Measurements from ENCODE around the gene MMP24.

The MMP24 gene

DNA sequence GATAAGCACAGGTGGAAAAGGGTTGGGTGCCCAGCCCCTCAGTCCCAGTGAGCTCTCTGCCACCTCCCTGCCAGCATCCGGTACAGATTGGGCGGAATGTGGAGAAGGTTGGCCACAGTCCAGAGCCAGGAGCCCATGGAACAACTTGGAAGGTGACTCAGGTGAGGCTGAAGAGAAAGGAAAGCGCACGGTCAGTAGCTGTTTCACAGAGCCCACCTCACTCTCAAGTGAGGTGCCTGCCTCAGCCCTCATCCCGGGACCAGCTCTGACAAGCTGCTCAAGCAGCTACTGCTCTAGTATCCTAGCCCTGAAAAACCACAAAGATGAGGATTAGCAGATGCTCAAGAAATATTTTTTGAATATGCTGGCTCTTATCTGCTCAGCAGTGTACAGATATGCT, 52.5 kb downstream of the MMP24 start:
- DNase-seq (ENCODE audit: low read depth, low spot score), result no peak

DNA sequence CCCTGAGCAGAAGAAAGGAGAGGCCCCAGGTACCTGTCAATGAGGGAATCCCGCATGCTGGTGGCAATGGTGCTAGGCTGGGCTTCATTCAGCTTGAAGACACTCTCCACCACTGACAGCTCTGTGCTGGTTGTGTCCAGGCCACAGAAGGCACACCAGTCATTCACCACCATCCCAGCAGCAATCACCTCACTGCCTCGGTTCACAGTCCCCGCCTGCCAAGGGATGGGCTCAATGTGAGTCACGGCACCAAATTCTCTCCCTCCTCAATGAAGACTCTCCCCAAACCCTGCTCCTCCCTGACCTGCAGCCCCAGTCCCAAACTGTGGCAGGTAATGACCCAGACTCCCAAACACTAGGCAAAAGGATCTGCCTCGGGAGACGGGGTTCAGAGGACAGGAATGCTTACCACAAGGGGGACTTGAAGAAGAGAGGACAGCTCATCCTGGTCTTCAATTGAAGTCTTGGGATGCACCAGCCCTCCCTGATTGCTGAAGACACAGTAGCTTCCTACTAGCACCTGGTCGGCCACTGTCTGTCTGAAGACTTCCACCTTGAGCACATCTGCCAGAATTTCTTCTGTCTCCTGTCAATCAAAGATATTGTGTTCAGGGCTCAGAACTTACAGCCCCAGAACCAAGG, 53.2 kb downstream of the MMP24 start:
- DNase-seq (ENCODE audit: low read depth, low spot score), result no peak

DNA sequence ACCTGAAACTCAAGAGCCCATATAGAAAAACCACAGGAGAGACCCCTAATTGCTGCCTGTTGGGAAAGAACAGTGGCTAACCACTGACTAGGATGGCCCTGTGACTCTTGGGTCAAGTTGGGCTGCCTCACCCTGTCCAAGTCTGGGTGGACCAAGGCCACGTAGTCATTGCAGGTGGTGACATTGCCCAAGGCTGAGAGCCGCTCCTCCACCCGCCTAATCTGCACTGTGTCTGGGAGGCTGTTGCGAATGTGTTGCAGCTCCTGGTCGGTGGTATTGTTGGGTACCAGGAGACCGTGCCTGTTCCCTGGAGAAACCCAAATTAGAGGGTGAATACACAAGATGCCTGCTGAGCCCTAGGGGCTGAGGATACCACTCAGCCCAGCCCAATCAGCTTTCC, 54.0 kb downstream of the MMP24 start:
- DNase-seq (ENCODE audit: low read depth, low spot score), result no peak

DNA sequence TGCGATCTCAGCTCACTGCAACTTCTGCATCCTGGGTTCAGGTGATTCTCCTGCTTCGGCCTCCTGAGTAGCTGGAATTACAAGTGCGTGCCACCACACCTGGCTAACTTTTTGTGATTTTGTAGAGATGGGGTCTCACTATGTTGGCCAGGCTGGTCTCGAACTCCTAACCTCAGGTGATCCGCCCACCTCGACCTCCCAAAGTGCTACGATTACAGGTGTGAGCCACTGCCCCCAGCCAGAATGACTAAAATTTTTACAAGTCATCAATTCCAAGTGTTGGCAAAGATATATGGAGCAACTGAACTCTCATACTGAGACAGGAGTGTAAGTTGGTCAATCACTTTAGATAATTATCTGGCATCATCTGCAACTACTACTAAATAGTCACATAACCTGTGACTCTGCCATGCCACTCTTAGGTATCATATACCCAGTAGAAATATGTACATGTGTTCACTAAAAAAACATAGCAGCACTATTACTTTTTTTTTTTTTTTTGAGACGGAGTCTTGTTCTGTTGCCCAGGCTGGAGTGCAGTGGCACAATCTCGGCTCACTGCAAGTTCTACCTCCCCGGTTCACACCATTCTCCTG, 55.1 kb downstream of the MMP24 start:
- no peak for DNase-seq (ENCODE audit: low read depth, low spot score)

DNA sequence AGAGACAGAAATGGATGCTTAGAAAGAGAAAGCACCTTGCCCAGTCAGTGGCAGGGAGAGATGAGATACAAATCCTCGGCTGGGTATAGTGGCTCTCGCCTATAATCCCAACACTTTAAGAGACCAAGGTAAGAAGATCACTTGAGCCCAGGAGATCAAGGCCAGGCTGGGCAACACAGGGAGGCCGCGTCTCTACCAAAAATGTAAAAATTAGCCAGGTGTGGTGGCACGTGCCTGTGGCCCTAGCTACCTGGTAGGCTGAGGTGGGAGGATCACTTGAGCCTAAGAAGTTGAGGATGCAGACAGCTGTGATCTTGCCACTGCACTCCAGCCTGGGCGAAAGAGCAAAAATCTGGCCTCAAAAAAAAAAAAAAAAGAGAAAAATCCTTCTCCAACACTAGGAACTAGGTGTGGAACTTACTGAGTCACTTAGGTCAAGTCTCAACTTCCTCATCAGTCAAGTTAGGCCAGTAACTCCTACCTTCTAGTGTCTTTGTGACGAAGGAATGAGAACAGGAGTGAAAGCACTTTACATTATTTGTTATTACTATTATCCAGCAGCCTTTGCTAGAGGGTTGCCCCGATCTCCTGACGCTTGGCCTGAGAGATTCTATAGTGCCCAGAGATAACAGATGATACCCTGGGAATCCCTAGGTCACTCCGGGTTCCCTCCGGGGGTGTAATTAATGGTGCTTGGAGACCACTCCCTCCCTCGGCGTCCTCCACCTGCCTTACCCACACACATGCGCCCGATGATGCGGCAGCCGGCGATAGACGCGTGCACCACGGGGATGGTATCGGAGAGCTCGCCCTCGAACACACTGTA, 57.2 kb downstream of the MMP24 start:
- DNase-seq (ENCODE audit: low read depth, low spot score), result no peak

DNA sequence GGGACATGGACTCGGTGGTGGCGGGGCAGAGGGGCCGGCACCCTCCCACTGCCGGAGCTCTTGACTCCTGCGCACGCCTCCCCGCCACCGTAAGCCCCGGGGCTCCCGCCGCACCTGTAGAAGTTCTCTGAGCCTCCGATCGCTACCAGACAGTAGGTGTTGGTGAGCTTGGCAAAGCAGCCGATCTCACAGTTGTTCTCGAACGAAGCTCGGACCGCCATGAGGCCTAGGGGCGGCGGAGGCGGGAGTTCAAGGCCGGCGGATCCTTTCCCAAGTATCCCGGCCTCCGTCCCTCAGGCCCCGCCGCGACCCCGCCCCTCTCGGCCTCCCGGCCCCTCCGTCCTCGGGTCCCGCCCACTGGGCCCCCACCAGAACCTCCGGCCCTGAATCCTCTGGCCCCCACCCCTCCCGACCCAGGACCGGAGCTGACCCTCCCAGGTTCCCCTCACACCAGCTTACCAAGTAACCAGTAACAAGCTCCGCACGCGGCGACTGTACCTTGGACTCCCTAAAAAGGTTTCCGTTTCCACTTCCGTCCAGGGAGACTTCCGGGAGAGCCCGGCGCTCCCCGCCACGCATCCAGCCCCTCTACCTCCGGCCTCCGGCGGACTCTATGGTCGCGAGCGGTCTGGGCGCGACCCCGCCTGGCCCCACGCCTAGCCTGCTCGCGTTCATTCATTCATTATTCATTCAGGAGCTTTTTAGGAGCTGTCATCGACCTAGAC, 57.9 kb downstream of the MMP24 start, which contains the start of gene EIF6:
Gene EIF6, minus strand, starts transcription at position 506 of the 725 bp plus-strand sequence. Its CDS starts 285 bp downstream, at position 221.
- peak; percentile 47 for DNase-seq (ENCODE audit: low read depth, low spot score)

DNA sequence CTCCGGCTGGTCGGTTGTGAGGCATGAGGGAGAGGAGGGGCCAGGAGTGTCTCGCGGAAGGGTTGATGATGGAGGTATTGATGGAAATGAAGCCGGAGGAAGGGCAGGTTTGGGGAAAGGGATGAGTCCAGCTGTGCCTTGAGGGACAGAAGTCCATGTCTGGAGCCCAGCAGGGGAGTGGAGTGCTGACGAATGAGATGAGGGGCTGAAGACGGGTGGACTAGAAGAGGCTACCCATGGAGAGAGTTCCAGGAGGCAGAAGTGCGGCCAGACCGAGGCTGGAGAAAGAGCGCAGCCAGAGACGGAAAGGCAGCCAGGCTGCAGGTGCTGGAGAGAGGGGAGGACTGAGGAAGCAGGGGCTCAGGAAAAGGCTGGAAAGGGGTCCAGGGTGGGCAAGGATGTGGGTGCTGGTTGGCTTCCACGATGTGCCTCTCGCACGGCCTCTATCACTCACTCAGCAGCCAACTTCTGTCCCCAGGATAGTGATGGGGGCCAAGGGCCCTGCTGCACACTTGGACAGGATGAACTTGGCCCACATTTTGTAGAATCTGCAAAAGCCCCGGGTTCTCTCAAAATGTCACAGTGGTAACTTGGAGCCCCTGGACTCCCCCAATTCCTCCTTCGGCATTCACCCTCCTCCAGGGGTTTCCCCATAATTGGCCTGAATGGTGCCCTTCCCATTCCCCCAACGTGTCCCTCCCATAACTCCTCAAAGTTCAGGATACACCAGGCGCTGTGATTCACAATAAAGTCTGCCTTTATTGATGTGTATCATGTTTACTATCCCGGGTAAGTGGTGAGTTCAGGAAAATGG, 58.7 kb downstream of the MMP24 start:
- DNase-seq (ENCODE audit: low read depth, low spot score), result no peak

DNA sequence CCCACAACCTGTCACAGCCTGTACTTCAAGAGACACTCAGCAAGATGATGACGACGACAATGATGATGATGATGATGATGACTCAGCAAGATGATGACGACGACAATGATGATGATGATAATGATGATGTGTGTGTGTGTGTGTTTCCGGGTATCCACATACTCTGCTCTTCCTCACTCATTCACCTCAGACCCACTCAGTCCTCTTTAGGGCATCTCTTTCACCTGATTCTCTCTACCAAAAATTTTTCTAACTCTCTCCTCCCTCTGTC, 59.3 kb downstream of the MMP24 start:
- no peak for DNase-seq (ENCODE audit: low read depth, low spot score)

DNA sequence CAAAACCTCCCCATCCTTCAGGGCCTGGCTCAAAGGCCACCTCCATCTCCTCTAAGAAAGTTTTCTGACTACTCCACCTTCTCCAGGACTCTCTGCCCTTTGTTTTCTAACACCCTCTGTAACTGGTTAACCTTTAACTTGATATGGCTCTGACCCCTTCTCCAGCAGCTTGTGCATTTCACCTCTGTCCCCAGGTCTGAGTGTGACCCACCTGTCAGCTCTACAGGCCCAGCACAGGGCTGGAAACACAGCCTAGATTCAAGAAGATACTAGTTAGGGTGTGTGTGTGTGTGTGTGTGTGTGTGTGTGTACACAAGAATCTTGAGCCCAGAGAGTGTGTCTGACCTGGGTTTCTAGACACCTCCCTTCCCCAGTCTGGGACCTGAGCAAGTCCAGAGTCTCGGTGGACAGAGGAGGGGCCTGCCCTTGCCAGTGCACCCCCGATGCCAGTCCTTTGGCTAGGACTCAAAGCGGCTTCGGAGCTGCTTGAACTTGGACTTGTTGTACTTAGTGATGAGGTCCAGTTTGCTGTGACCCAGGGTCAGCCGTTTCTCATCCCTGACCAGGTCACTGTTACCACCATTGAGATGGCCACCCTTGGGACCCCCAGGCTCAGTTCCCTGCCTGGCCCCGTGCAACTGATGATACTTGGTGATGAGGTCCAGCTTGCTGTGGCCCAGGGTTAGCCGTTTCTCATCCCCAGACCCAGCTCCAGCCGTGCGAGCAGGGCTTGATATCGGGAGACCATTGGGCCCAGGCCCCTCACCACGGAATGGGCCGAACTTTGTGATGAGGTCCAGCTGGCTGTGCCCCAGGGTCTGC, 59.8 kb downstream of the MMP24 start:
- DNase-seq (ENCODE audit: low read depth, low spot score), result no peak

DNA sequence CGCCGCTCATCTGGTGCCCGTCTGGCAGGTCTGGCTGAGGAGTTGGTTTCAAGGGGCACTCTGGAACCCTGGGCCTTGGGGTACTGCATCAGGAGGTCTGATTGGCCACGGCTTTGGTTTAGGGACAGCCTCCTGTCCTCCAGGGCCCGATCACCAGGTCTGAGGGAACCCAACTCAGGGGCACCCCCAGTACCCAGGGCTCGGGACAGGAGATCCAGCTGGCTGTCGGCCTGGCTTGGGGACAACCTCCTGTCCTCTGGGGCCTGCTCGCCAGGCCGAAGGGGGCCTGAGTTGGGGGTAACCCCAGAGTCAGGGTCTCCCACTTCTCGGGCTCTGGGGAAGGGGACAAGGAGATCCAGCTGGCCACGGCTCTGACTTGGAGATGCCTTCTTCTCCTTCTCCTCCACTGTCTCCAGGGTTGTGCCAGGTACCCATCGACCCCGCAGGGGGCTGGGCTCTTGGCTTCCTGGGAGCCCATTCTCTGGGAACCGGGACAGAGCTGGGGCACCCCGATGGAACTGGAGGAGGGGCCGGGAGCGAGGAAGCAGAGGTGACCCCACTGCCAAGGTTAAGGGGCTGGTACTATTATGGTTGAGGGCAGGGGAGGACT, 60.5 kb downstream of the MMP24 start:
- no peak for DNase-seq (ENCODE audit: low read depth, low spot score)

DNA sequence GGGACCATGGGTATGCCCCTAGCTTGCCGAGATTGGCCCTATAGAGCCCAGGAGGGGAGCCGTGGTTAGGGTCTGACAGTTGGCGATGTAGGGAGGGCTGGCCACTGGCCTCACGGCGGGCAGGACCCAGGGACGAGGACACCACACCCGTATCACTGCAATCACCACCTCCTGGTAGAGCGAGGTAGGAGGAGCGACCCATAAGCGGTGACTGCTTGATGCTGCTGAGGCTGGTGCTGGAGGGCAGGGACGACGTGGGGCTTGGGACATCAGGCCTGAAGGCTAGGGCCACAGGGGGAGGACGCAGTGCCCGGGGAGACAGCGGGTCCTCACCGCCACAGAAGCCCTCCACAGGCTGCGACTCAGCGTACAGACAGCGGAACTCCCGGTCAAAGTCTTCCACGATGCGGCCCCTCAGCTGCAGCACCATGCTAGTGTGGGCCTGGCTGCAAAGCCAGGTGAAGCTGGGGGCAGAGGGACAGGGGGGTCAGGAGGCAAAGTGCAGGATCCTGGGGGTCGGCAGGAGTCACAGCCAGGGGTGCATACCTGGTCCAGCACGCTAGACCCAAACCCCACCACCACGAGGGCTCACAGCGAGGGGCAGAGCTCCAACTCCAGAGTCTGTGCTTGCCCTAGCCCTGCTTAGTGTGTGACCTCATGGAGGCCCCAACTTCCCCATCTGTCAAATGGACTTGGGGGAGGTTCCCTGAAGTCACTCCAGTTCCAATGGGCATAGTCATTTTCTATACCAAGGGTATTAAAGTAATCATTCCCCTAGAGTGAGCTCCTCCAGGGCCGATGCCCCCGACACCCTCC, 61.2 kb downstream of the MMP24 start:
- DNase-seq (ENCODE audit: low read depth, low spot score), result no peak

DNA sequence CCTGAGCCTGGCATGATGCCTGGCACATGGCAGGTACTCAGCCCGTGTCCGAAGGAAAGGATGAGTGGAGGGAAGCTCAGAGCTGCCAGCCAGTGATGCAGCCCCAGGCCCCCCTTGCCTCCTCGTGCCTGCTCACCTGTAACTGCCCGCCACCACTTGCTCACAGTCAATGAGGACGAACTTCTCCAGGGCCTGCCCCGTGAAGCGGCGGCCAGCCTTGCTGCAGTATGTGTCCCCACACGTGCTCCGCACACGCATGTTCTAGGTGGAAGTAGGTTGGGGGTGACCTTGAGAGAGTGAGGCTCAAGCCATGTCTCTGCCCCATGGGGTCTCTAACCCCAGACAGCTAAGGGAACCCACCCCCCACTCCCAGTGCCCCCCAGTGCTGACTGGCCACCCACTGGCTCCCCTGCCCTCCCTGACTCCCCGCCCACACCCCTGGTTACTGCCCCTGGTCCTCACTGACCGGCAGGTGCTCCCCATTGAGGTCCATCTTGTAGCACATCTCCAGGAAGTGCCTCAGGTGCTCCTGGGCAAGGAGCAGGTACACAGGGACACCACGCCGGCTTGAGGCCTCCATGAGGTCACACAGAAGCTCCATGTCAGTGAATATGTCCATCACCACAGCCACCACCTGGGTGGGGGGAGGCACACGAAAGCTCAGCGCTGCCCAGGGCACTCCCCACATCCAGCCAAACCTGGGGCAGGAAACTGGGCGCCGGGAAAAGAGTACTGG, 62.0 kb downstream of the MMP24 start:
- no peak for DNase-seq (ENCODE audit: low read depth, low spot score)

DNA sequence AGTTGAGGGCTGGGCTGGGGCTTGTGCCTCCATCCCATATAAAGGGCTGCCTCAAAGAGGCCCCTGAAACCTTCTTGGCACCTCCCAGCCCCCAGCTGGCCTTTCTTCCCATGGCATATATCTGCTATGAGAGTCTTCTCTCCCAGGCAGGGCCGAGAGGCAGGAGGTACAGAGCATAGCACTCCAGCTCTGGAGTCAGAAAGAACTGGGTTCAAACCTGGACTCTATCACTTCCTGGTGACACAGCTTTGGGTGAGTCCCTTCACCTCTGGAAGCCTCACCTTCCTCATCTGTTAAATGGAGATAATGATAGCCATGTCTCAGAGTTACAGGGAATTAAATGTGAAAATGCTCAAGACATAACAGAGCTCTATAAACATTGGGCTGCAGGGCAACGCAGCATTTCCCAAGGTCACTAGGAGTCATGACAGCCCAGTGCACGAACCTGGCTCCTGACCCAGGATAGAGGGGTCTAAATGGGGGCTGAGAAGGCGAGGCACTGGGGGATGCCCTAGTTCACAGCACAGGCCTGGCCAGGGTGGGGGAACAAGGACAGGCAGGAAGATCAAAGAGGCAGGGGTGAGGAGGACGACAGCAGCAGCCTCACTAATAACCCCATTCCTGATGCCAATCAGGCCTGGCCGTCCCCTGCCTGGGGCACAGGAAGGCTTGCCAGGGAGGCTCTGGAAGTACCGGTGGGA, 63.8 kb downstream of the MMP24 start:
- DNase-seq (ENCODE audit: low read depth, low spot score), result no peak

DNA sequence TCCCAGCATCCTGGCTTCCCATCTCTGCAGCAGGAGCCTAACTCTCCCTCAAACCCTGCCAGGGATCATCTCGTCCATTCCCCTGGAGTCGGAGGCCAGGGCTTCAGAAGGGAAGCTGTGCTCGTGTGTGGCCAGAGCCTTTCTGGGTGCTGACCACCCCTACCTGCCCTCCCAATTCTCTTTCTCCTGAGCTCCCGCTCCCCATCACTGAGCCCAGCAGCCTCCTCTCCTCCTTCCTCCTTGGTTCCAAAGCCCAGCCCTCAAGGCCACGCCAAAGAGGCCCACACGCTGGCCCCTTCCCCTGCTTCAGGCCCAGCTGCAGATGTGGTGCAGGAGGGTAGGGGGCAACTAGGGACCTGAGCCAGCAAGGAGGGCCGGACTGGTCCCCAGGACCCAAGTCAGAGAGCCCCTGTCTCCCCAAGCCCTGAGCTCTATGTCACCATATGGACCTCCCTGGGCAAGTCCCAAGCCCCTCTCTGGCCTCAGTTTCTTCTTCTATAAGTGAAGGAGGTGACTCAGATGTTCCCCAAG, 64.5 kb downstream of the MMP24 start:
- no peak for DNase-seq (ENCODE audit: low read depth, low spot score)

DNA sequence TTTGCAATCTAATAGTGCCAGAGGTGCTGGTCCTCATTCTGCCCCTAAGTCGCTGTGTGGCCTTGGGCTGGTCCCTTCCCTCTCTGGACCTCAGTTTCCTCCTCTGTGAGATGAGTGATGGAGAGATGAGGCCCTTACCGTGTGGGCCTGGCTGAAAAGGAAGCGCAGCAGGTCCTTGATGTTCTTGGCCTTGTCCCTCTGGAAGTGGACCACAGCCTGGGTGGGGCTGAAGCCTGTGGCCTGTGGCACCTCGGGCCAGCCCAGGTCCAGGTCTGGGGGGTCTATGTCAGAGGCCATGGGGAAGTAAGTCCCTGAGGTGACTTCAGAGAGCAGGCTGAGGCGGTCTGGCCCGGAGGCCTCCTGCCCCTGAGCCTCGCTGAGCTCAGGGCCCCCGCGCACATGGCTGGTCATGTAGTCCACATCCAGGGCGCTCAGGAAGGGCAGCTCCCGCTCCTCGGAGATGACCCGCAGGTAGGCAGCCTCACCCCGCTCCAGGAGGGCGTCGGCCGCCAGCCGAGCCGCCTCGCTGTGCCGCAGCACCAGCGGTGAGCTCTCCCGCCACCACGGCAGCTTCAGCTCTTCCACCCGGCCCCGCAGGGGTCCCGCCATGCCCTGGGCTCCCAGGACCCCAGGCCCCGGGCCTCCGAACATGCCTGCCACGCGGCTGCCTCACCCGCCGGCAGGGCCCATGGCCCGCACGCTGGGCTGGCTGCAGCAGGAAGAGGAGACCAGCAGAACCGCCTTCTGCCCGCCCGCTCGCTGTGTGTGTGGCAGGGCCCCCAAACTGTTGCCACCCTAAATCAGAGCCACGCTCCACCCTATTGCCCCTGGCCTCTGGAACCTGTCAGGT, 65.4 kb downstream of the MMP24 start, which contains the start of gene FAM83C:
Gene FAM83C, minus strand, starts transcription at position 772 of the 850 bp plus-strand sequence. Its CDS starts 121 bp downstream, at position 651.
- DNase-seq (ENCODE audit: low read depth, low spot score), result no peak

DNA sequence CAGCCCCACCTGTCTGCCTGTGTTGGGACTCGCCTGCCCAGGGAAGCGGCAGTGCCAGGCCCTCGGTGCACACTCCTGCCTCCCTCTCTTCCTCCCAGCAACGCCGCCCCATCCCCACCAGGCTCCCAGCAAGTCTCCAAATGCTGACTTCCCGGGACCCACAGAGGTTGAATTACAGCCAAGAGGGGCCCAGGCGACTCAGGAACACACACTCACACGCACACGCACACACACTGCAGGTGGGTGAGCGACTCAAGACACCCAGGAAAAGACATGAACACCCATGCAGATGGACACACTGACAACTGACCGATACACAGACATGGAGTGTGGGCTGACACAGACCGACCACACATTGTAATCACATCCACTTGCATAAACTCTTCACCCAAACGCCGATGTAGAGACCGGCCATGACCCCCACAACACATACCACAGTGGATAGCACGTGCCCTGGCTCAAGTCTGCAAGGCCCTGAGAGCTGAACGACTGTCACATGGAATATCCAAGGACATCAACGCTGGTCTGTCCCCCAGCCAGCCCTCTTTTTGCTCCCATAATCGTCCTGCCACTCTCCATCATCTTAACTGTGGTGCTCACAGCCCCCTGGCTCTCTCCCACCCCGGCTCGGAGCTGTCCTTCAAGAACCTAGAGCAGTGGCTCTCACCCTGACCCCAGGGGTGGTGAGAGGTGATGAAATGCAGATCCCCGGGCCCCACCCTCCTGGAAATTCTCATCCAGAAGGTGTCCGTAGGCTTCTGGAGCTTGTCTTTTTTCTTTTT, 66.2 kb downstream of the MMP24 start:
- no peak for DNase-seq (ENCODE audit: low read depth, low spot score)
